Left ventricle myocardium superior (tissue), 1 donor: ENCODE results near the gene ARL8B. TPM values are rescaled to one million over a fixed set of nuclear protein-coding genes. Genes with fewer than 3 reads are reported as not detected.
"Not testable (repeated sequence)": the region's sequence is repeated elsewhere in the genome, so short reads cannot be mapped to it uniquely, and the experiment has no call there.

Experiments used
- ATAC-seq: fragments of 200-7000 bp; cut with Tn5 transposase; one replicate; pipeline ENCODE4 v1.9.1; 2020; ENCODE audit warnings: mild to moderate bottlenecking, moderate library complexity
- DNase-seq: peaks from one replicate; pipeline ENCODE4 v3.0.0-alpha.2; 2020
- intact Hi-C: fragments of 100-400 bp; cut with micrococcal nuclease; formaldehyde crosslinking; loops from one replicate; pipeline ENCODE4 v1.11.0; 2022
- total RNA-seq: library from RNA; stranded (reverse); fragmentation: NEBNext Ultra II Directional; extraction: Animal tissue kit (Norgen Biotek cat#: 25700); gene quantifications from one replicate; pipeline ENCODE4 v1.2.1, GENCODE V29; 2021
- donor health status: DM: no; HTN: yes; CAD: no; lungs with severe emphysema.

Gene ARL8B
- total RNA-seq, 1 donor from 2014 or later, result 62.0 TPM

- intact Hi-C loops, ATAC-seq, DNase-seq: not testable (repeated sequence)
Observed at GRCh38 chr3:5106371-5106770, 15.7 kb upstream of the ARL8B start.

- intact Hi-C loops, ATAC-seq, DNase-seq: not testable (repeated sequence)
Observed at GRCh38 chr3:5106933-5107334, 15.2 kb upstream of the ARL8B start.

GRCh38 chr3:5110337-5110736, 11.8 kb upstream of the ARL8B start:
- DNase-seq (no peak), ATAC-seq (no peak)
- intact Hi-C loops, result no loop called here

GRCh38 chr3:5112043-5112442, 10.0 kb upstream of the ARL8B start:
- intact Hi-C loops, result no loop called here
- ATAC-seq, result no peak
- DNase-seq, result no peak

- intact Hi-C loops, ATAC-seq, DNase-seq: not testable (repeated sequence)
Observed at GRCh38 chr3:5113726-5114125, 8.4 kb upstream of the ARL8B start.

- intact Hi-C loops, result no loop called here
- ATAC-seq, result no peak
Observed at GRCh38 chr3:5115506-5116162, 6.5 kb upstream of the ARL8B start.

GRCh38 chr3:5116538-5116937, 5.6 kb upstream of the ARL8B start:
- intact Hi-C loops, result no loop called here
- ATAC-seq (no peak), DNase-seq (no peak)

More at GRCh38 chr3:5115506-5116162, 6.5 kb upstream of the ARL8B start:
- no peak for DNase-seq

- intact Hi-C loops, result loop anchor here (10.0 kb wide), 1 partner anchor 54 kb away; no protein-coding TSS in a partner anchor
- ATAC-seq, result no peak
Observed at GRCh38 chr3:5120446-5120845, 1.6 kb upstream of the ARL8B start.

GRCh38 chr3:5122741-5123706, 932 bp downstream of the ARL8B start:
- DNase-seq (no peak), ATAC-seq (peak; percentile 77)
- intact Hi-C loops, result loop anchor here (10.0 kb wide), 1 partner anchor 52 kb away; no protein-coding TSS in a partner anchor

More at GRCh38 chr3:5120446-5120845, 1.6 kb upstream of the ARL8B start:
- DNase-seq, result no peak

GRCh38 chr3:5123937-5124336, 1.8 kb downstream of the ARL8B start:
- ATAC-seq (no peak), DNase-seq (no peak)
- intact Hi-C loops, result loop anchor here (10.0 kb wide), 1 partner anchor 51 kb away; no protein-coding TSS in a partner anchor

- ATAC-seq, result no peak
- intact Hi-C loops, result loop anchor here (10.0 kb wide), 1 partner anchor 48 kb away; no protein-coding TSS in a partner anchor
- DNase-seq, result no peak
Observed at GRCh38 chr3:5126586-5126985, 4.5 kb downstream of the ARL8B start.

GRCh38 chr3:5128849-5129248, 6.8 kb downstream of the ARL8B start:
- DNase-seq (no peak), ATAC-seq (no peak)
- intact Hi-C loops, result loop anchor here (10.0 kb wide), 1 partner anchor 46 kb away; no protein-coding TSS in a partner anchor

- no peak for DNase-seq
- peak; percentile 75 for ATAC-seq
- intact Hi-C loops, result no loop called here
Observed at GRCh38 chr3:5133239-5134018, 11.3 kb downstream of the ARL8B start.

GRCh38 chr3:5134019-5134391, 11.9 kb downstream of the ARL8B start:
- ATAC-seq, result no peak
- intact Hi-C loops, result no loop called here

GRCh38 chr3:5134499-5134898, 12.4 kb downstream of the ARL8B start:
- ATAC-seq (no peak), DNase-seq (no peak)
- intact Hi-C loops, result no loop called here

More at GRCh38 chr3:5134019-5134391, 11.9 kb downstream of the ARL8B start:
- no peak for DNase-seq

GRCh38 chr3:5136211-5136918, 14.3 kb downstream of the ARL8B start:
- DNase-seq (no peak), ATAC-seq (no peak)
- intact Hi-C loops, result no loop called here

GRCh38 chr3:5136919-5137429, 14.9 kb downstream of the ARL8B start:
- intact Hi-C loops, result no loop called here

More at GRCh38 chr3:5136919-5137429, 14.9 kb downstream of the ARL8B start:
- DNase-seq (no peak), ATAC-seq (peak; percentile 23)
